Astrocyte (in vitro differentiated cells and primary cell): ENCODE data around the gene LRRC61.

Experiments
- CTCF ChIP-seq: IDR thresholded peaks from 2 replicates; pipeline ENCODE4 v1.5.1; 2011; ENCODE audit warnings: low read depth, mild to moderate bottlenecking, inconsistent platforms, low read length, moderate library complexity; ENCODE audit not compliant: insufficient read depth
- EZH2 ChIP-seq: IDR thresholded peaks from 2 replicates; pipeline ENCODE4 v1.6.1; 2012; ENCODE audit warnings: mild to moderate bottlenecking, low read length, inconsistent platforms; ENCODE audit not compliant: insufficient read depth

- TF ChIP-seq CTCF (no peak), EZH2 (no peak)
Measured at GRCh38 chr7:150379441-150380379, 56.6 kb downstream of the LRRC61 start.
